Right renal cortex interstitium (tissue), 3 donors: ENCODE results near the gene KCNN2. TPM values are rescaled to one million over a fixed set of nuclear protein-coding genes. Genes with fewer than 3 reads are reported as not detected.

Experiments
- DNase-seq, 3 donors: peaks; one replicate each; pipeline ENCODE4 v3.0.0-alpha.2; 2013; ENCODE audit warnings: low read depth in 3 of 3, low spot score in 2 of 3
- polyA plus RNA-seq, 3 donors: library from polyadenylated mRNA; unstranded; fragments of 120-200 nt; gene quantifications; one replicate each; pipeline ENCODE4 v1.2.1, GENCODE V29; 2013; ENCODE audit not compliant: insufficient read length in 3 of 3

KCNN2 gene
- polyA plus RNA-seq, 3 donors: 4.8 to 7.1 (median 5.7) TPM

DNA sequence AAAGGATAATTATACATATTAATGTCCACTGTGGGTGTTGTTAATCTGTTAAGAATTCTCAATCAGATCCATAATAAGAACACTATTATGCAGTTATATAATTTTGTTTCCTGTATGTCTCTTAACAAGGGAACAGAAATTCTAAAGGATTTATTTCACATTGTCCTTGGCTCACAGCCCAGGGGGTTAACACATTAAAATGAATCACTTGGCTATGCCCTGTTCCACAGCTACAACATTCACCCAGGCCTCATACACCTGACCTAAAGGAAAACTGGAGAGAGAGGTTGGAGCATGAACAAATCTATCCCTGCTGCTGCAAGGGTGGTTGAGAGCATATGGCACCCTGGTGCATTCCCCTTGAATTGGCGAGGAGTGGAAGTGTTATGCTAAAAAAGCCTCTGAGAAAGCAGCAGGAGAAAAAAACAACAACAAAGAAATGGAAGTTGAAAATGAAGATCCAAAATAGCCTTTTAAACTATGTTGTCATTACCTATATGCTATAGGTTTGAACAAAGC lies 116.0 kb downstream of the KCNN2 start:
- DNase-seq: no peak

DNA sequence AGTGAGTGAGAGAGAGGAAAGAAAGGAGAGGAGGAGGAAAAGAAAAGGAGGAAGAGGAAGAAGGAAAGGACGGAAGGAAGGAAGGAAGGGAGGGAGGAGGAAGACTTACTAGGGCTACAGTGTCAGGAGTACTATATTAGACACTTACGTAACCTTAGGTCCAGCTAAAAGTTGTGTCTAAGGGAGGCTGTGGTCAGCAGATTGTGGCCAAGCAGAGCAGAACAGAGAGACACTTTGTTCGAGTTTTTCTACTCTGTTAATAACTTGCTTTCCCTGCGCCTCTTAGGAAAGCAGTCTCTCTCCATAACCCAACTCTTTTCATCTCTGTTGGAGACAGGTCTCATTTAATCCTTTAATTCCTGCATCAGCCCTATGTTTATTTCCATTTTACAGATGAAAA lies 138.9 kb downstream of the KCNN2 start:
- DNase-seq: no peak

GRCh38 chr5:114504560-114504959 lies 142.7 kb downstream of the KCNN2 start:
- no peak for DNase-seq

- DNase-seq: no peak
Observed at GRCh38 chr5:114524221-114524620, 162.4 kb downstream of the KCNN2 start.

DNA sequence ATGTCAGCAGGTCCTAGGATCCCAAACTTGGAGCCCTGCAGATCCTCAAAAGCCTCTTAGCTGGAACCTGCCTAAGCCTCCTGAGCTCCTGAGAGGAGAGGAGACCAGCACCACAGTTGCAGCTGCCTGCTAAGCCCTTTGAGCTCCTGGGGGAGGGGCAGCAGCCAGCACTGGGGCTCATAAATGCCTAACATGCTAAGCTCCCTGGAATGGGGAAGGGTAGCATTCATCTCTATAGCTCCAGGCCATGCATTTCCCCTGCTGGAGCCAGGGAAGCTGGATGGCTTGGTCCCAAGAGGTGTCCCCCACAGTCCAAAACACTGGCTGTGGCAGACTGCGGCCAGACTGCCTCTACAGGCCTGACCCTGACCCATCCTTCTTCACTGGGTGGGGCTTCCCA lies 182.7 kb downstream of the KCNN2 start:
- DNase-seq: no peak
